RWPE2 (cell line): ENCODE data around the gene FOLR3.
"Not testable (repeated sequence)": the region's sequence is repeated elsewhere in the genome, so short reads cannot be mapped to it uniquely, and the experiment has no call there.

Source experiments
- ATAC-seq: fragments of 200-7000 bp; cut with Tn5 transposase; 3 replicates; pipeline ENCODE4 v1.9.1; 2021; ENCODE audit warnings: low read depth
- DNase-seq: peaks from one replicate; pipeline ENCODE4 v3.0.0-alpha.2; 2020; ENCODE audit warnings: low spot score
- H3K27ac ChIP-seq: fragments of 450-650 bp; 2 replicates; pipeline ENCODE4 v1.5.1; 2017; ENCODE audit warnings: mild to moderate bottlenecking; ENCODE audit not compliant: poor library complexity, severe bottlenecking
- H3K27me3 ChIP-seq: fragments of 250-450 bp; sonication (Bioruptor Pico); 2 replicates; pipeline ENCODE4 v1.5.1; 2021; ENCODE audit warnings: mild to moderate bottlenecking, moderate library complexity; ENCODE audit not compliant: insufficient read depth, poor library complexity, severe bottlenecking
- H3K36me3 ChIP-seq: fragments of 250-450 bp; sonication (Bioruptor Pico); 2 replicates; pipeline ENCODE4 v1.5.1; 2020; ENCODE audit warnings: low read depth, mild to moderate bottlenecking, moderate library complexity
- H3K4me1 ChIP-seq: fragments of 250-450 bp; sonication (Bioruptor Pico); 2 replicates; pipeline ENCODE4 v1.5.1; 2021; ENCODE audit warnings: mild to moderate bottlenecking, moderate library complexity; ENCODE audit not compliant: insufficient read depth, poor library complexity, severe bottlenecking
- H3K4me3 ChIP-seq: fragments of 250-450 bp; sonication (Bioruptor Pico); 2 replicates; pipeline ENCODE4 v1.5.1; 2021; ENCODE audit warnings: mild to moderate bottlenecking, moderate library complexity; ENCODE audit not compliant: severe bottlenecking
- H3K9me3 ChIP-seq: fragments of 250-450 bp; sonication (Bioruptor Pico); 2 replicates; pipeline ENCODE4 v1.5.1; 2021; ENCODE audit warnings: mild to moderate bottlenecking, moderate library complexity; ENCODE audit not compliant: severe bottlenecking
- TF ChIP-seq, protein P1 (sequence below): fragments of 450-650 bp; IDR thresholded peaks from one replicate; pipeline ENCODE4 v1.5.1; 2017; ENCODE audit warnings: mild to moderate bottlenecking, moderate library complexity; ENCODE audit not compliant: poor library complexity, severe bottlenecking

The FOLR3 gene

GRCh38 chr11:72139500-72139899 is 4.0 kb downstream of the FOLR3 start:
- H3K4me1 ChIP-seq = peaks cover 38% of the 10 kb centered on the region
- ATAC-seq (no peak), DNase-seq (no peak)
- H3K4me3 ChIP-seq = no peak overlapping the region
- H3K27ac ChIP-seq = peak overlapping the region; percentile 99
- H3K9me3 ChIP-seq = no peaks in the 10 kb centered on the region
- H3K27me3 ChIP-seq = no peaks in the 10 kb centered on the region
- TF ChIP-seq, protein P1, sequence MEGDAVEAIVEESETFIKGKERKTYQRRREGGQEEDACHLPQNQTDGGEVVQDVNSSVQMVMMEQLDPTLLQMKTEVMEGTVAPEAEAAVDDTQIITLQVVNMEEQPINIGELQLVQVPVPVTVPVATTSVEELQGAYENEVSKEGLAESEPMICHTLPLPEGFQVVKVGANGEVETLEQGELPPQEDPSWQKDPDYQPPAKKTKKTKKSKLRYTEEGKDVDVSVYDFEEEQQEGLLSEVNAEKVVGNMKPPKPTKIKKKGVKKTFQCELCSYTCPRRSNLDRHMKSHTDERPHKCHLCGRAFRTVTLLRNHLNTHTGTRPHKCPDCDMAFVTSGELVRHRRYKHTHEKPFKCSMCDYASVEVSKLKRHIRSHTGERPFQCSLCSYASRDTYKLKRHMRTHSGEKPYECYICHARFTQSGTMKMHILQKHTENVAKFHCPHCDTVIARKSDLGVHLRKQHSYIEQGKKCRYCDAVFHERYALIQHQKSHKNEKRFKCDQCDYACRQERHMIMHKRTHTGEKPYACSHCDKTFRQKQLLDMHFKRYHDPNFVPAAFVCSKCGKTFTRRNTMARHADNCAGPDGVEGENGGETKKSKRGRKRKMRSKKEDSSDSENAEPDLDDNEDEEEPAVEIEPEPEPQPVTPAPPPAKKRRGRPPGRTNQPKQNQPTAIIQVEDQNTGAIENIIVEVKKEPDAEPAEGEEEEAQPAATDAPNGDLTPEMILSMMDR = no peak
- peaks cover 24% of the 10 kb centered on the region for H3K36me3 ChIP-seq

- peak overlapping the region; percentile 99 for H3K27ac ChIP-seq
- no peaks in the 10 kb centered on the region for H3K27me3 ChIP-seq
- TF ChIP-seq, protein P1 = no peak
- H3K9me3 ChIP-seq = no peaks in the 10 kb centered on the region
- H3K4me1 ChIP-seq = peaks cover 48% of the 10 kb centered on the region
- H3K36me3 ChIP-seq = peaks cover 29% of the 10 kb centered on the region
- ATAC-seq (no peak), DNase-seq (no peak)
- H3K4me3 ChIP-seq = no peak overlapping the region
These were observed 5.1 kb downstream of the FOLR3 start for GRCh38 chr11:72140661-72141060.

DNA sequence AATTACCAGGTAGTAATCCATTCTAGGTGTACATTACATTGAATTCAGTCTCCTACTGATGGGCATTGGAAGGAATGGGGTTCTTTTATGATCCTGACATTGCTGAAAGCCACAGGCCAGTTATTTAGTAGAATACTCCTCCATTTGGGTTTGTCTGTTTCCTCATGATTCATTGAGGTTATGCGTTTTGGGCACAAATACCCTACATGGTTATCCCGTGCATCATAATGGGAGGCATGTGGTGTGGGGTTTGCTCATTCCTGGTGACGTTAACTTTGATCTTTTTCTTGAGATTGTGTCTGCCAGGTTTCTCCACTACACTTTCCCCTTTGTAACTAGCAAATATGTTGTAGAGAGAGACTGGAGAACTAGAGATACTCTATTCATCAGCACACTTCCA is 5.5 kb downstream of the FOLR3 start:
- Histone ChIP-seq H3K4me1 (peaks cover 50% of the 10 kb centered on the region), H3K27ac (peak overlapping the region; percentile 99), H3K4me3 (no peak overlapping the region), H3K27me3 (no peaks in the 10 kb centered on the region), H3K9me3 (no peaks in the 10 kb centered on the region), H3K36me3 (peaks cover 33% of the 10 kb centered on the region)
- ATAC-seq (peak; percentile 62), DNase-seq (no peak)
- TF ChIP-seq, protein P1 = no peak

DNA sequence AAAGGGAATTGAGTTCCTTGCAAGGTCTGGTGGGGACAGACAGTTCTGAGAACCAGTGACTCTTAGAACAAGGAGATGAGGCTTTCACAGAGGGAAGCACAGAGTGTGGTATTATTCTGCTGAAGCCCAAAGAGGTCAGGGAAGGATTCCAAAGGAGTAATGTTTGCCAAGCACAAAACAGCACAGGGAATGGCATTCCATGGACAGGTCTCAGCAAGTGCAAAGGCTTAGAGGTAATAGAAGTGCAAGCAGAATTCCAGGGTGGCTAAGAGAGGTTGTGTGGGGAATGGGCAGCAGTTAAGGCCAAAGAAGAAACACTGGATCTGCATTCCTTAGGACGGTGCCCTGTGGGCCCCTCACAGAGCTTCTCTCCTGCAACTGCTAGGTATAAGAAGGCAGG is 6.6 kb downstream of the FOLR3 start:
- Histone ChIP-seq H3K27ac (peak overlapping the region; percentile 99), H3K4me1 (peaks cover 53% of the 10 kb centered on the region), H3K36me3 (peaks cover 44% of the 10 kb centered on the region)
- H3K4me3 ChIP-seq, H3K27me3 ChIP-seq, H3K9me3 ChIP-seq: not testable (repeated sequence)
- DNase-seq (peak; percentile 77), ATAC-seq (peak; percentile 79)

- Histone ChIP-seq H3K4me1 (peaks cover 53% of the 10 kb centered on the region), H3K27ac (peak overlapping the region; percentile 99), H3K36me3 (peaks cover 48% of the 10 kb centered on the region)
- H3K9me3 ChIP-seq, DNase-seq, H3K27me3 ChIP-seq, H3K4me3 ChIP-seq: not testable (repeated sequence)
- peak; percentile 15 for ATAC-seq
These were observed 7.0 kb downstream of the FOLR3 start for GRCh38 chr11:72142543-72142942.

DNA sequence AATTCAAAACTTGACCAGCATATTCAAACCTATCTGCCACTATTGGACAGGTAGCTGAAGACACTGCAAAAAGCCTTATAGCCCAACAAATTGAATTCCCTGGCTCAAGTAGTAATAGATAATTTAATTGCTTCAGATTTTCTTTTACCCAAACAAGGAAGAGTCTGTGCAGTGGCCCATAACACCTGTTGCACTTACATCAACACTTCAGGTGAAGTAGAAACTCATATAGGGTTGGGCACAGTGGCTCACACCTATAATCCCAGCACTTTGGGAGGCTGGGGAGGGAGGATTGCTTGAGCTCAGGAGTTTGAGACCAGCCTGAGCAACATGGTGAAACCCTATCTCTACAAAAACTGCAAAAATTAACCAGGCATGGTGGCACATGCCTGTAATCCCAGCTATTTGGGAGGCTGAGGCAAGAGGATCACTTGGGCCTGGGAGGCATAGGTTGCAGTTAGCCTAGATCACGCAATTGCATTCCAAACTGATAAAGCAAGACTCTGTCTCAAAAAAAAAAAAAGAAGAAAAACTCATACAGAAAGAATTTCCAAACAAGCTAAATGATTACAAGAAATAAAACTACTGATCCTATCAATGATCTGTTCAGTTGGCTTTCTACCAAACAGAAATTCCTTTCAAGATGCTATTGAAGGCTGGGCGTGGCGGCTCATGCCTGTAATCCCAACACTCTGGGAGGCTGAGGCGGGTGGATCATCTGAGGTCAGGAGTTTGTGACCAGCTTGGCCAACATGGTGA is 9.5 kb downstream of the FOLR3 start:
- peak; percentile 84 for DNase-seq
- Histone ChIP-seq H3K27me3 (no peaks in the 10 kb centered on the region), H3K4me3 (no peak overlapping the region), H3K9me3 (no peaks in the 10 kb centered on the region), H3K4me1 (peaks cover 50% of the 10 kb centered on the region), H3K27ac (peak overlapping the region; percentile 99), H3K36me3 (peaks cover 66% of the 10 kb centered on the region)
- peak; percentile 38 for ATAC-seq
- TF ChIP-seq, protein P1 = no peak
